Stomach (tissue), 9 donors: Measurements from ENCODE around the gene CCDC136. TPM values are rescaled to one million over a fixed set of nuclear protein-coding genes. Genes with fewer than 3 reads are reported as not detected.
A peak's percentile ranks its signal among the peaks of the same experiment; 100 is the strongest.

ENCODE experiments used
- DNase-seq, 2 donors: peaks; one replicate each; pipeline versions ENCODE4 v3.0.0 to v3.0.0-alpha.2; 2013 to 2019
- H3K27ac ChIP-seq, 5 donors: fragments of 200-600 bp in 4 of 5; sonication (generic) in 4 of 5; one replicate each; pipeline ENCODE4 v1.5.1; 2013 to 2019; ENCODE audit warnings: mild to moderate bottlenecking in 1 of 5, moderate library complexity in 1 of 5
- H3K27me3 ChIP-seq, 3 donors: fragments of 200-600 bp; sonication (generic); one replicate each; pipeline ENCODE4 v1.5.1; 2017 to 2019; ENCODE audit warnings: mixed run types in 1 of 3
- H3K36me3 ChIP-seq, 4 donors: fragments of 200-600 bp; sonication (generic); 1 replicate in 3 of 4; 2 replicates in 1 of 4; pipeline ENCODE4 v1.5.1; 2016 to 2019
- H3K4me1 ChIP-seq, 4 donors: fragments of 200-600 bp; sonication (generic); one replicate each; pipeline ENCODE4 v1.5.1; 2016 to 2019
- H3K4me3 ChIP-seq, 4 donors: fragments of 200-600 bp; sonication (generic) in 3 of 4; one replicate each; pipeline ENCODE4 v1.5.1; 2016 to 2019; ENCODE audit warnings: mild to moderate bottlenecking in 1 of 4
- H3K9me3 ChIP-seq, 4 donors: fragments of 200-600 bp; sonication (generic); one replicate each; pipeline ENCODE4 v1.5.1; 2016 to 2019
- CTCF ChIP-seq, 7 experiments: fragments of 450-650 bp in 4 of 7; fragments of 200-600 bp in 3 of 7; sonication (generic) in 3 of 7; IDR thresholded peaks; one replicate each; pipeline ENCODE4 v1.5.1; 2016 to 2019; ENCODE audit warnings: antibody characterized with exemption in 7 of 7, control low read depth in 2 of 7, mild to moderate bottlenecking in 1 of 7
- EP300 ChIP-seq: sonication (generic); formaldehyde crosslinking; IDR thresholded peaks from one replicate; pipeline ENCODE4 v1.6.1; 2017; ENCODE audit warnings: antibody characterized with exemption
- POLR2A ChIP-seq, 4 donors: fragments of 450-650 bp; IDR thresholded peaks; one replicate each; pipeline ENCODE4 v1.6.1; 2016; ENCODE audit warnings: antibody characterized with exemption in 4 of 4, control low read depth in 2 of 4, mild to moderate bottlenecking in 1 of 4, moderate library complexity in 1 of 4
- POLR2AphosphoS5 ChIP-seq, 3 donors: sonication (generic); formaldehyde crosslinking; IDR thresholded peaks; one replicate each; pipeline ENCODE4 v1.6.1; 2016; ENCODE audit warnings: antibody characterized with exemption in 3 of 3
- WGBS, 5 donors: extraction: QIAGEN DNeasy Blood & Tissue Kit in 3 of 5; methylation state at CpG; one replicate each; pipeline versions ENCODE4 v1.1.5 to v1.1.7; 2013 to 2018; 5-methylcytosine and 5-hydroxymethylcytosine counted together
- intact Hi-C: fragments of 100-400 bp; cut with DNase I; formaldehyde crosslinking; loops from one replicate; pipeline ENCODE4 v1.15.1; 2023; ENCODE audit warnings: low total_unique reads
- polyA plus RNA-seq, 3 donors: library from polyadenylated mRNA; stranded (reverse); fragments of 200-250 nt; gene quantifications; one replicate each; pipeline ENCODE4 v1.2.3, GENCODE V29; 2013
- total RNA-seq, 5 donors: library from RNA; depleted of rRNA; stranded (reverse); fragments of >200 nt; gene quantifications; one replicate each; pipeline versions ENCODE4 v1.1.0 to v1.2.3, GENCODE V29; 2014 to 2016
- donor health status: healthy with polysubstance abuse.
- donor health status: Bipolar disorder and iron deficiency.
- donor health status: healthy.

Gene CCDC136
- total and polyA plus RNA-seq, 8 donors = 2.3 to 36.8 (median 5.4) TPM

- H3K27me3 ChIP-seq = no peaks in the 10 kb centered on the region
- peak overlapping the region in 3 of 5 donors; percentile 61 to 83 (median 62) for H3K27ac ChIP-seq
- 60 to 77% (median 74%) methylated on average over 3 of the region's 3 CpGs for WGBS, 5 donors
- no peak for DNase-seq
- H3K4me3 ChIP-seq = no peak overlapping the region
- no peak for TF ChIP-seq EP300
- no peak for TF ChIP-seq POLR2A (IDR thresholded peaks at IDR 0.05)
- TF ChIP-seq POLR2AphosphoS5 (IDR thresholded peaks at IDR 0.05) = peak in 2 of 3 donors; percentile 52 to 67
- no peak for TF ChIP-seq CTCF (IDR thresholded peaks at IDR 0.05)
- H3K9me3 ChIP-seq = peaks cover 0 to 12% (median 3%) of the 10 kb centered on the region in 4 donors
- intact Hi-C loops = no loop called here
- no peaks in the 10 kb centered on the region for H3K36me3 ChIP-seq
- H3K4me1 ChIP-seq = peaks cover 0 to 21% (median 9%) of the 10 kb centered on the region in 4 donors
Measured at GRCh38 chr7:128781851-128782250, 9.9 kb upstream of the CCDC136 start.

GRCh38 chr7:128783143-128783861 lies 8.5 kb upstream of the CCDC136 start:
- H3K9me3 ChIP-seq = peaks cover 0 to 7% (median 3%) of the 10 kb centered on the region in 4 donors
- no peaks in the 10 kb centered on the region for H3K27me3 ChIP-seq
- TF ChIP-seq EP300 (no peak), POLR2AphosphoS5 (IDR thresholded peaks at IDR 0.05) (peak in 1 of 3 donors; percentile 46)
- peak overlapping the region in 4 of 5 donors; percentile 14 to 83 (median 62) for H3K27ac ChIP-seq
- H3K4me1 ChIP-seq = peaks cover 0 to 21% (median 9%) of the 10 kb centered on the region in 4 donors
- H3K36me3 ChIP-seq = no peaks in the 10 kb centered on the region
- peak; percentile 56 to 92 for DNase-seq
- intact Hi-C loops = no loop called here
- WGBS, 5 donors = 27 to 51% (median 39%) methylated on average over 10 to 15 of the region's 15 CpGs
- H3K4me3 ChIP-seq = no peak overlapping the region

GRCh38 chr7:128785738-128786137 lies 6.0 kb upstream of the CCDC136 start:
- 80 to 87% (median 82%) methylated on average over 3 of the region's 3 CpGs for WGBS, 5 donors
- intact Hi-C loops = no loop called here
- peaks cover 0 to 6% (median 0%) of the 10 kb centered on the region in 3 donors for H3K27me3 ChIP-seq
- H3K4me1 ChIP-seq = peaks cover 0 to 30% (median 14%) of the 10 kb centered on the region in 4 donors
- no peak overlapping the region for H3K4me3 ChIP-seq
- no peak for TF ChIP-seq EP300
- TF ChIP-seq CTCF (IDR thresholded peaks at IDR 0.05) = no peak
- no peak for TF ChIP-seq POLR2A (IDR thresholded peaks at IDR 0.05)
- no peak for TF ChIP-seq POLR2AphosphoS5 (IDR thresholded peaks at IDR 0.05)
- H3K36me3 ChIP-seq = no peaks in the 10 kb centered on the region
- DNase-seq = no peak
- no peaks in the 10 kb centered on the region for H3K9me3 ChIP-seq
- no peak overlapping the region for H3K27ac ChIP-seq

- Histone ChIP-seq H3K4me1 (peaks cover 14 to 32% (median 23%) of the 10 kb centered on the region in 4 donors), H3K4me3 (no peak overlapping the region), H3K27me3 (peaks cover 0 to 12% (median 0%) of the 10 kb centered on the region in 3 donors), H3K9me3 (no peaks in the 10 kb centered on the region), H3K36me3 (no peaks in the 10 kb centered on the region), H3K27ac (no peak overlapping the region)
- no peak for DNase-seq
- 65 to 77% (median 73%) methylated on average over 9 of the region's 9 CpGs for WGBS, 5 donors
- intact Hi-C loops = no loop called here
- TF ChIP-seq POLR2AphosphoS5 (IDR thresholded peaks at IDR 0.05) (no peak), CTCF (IDR thresholded peaks at IDR 0.05) (no peak), POLR2A (IDR thresholded peaks at IDR 0.05) (no peak), EP300 (no peak)
Measured at GRCh38 chr7:128788446-128789412, 3.0 kb upstream of the CCDC136 start.
